SK-N-MC (cell line): ENCODE measurements around the gene ZMIZ1.

Experiments used
- EZH2 ChIP-seq: fragments of 200-600 bp; sonication (generic); IDR thresholded peaks from one replicate; pipeline ENCODE4 v1.6.1; 2017; ENCODE audit warnings: antibody characterized with exemption
- POLR2AphosphoS5 ChIP-seq: IDR thresholded peaks from 2 replicates; pipeline ENCODE4 v1.6.1; 2012; ENCODE audit warnings: mild to moderate bottlenecking, low read depth, low read length, borderline replicate concordance

DNA sequence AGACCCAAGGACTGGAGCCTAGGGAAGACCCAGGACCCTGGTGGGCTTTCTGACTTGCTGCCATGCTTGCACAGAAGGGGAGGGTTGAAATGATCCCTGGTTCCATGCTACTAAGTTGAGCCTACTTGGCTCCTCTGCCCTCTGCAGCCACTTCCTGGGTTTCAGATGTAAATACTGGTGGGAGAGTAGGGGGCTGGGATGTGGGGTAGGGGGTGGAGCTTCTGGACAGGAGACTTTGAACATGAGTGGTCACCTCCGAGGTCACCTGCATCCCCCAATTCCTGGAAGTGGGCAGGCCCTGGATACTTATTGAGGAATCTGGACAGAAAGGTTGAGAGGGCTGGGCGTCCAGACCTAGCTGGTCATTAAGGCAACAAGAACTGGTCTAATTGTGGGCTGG is 2.9 kb upstream of the ZMIZ1 start:
- no peak for TF ChIP-seq EZH2
- no peak for TF ChIP-seq POLR2AphosphoS5
